GM18507 (cell line): ENCODE measurements around the gene TBCD.
"Not testable (repeated sequence)": the region's sequence is repeated elsewhere in the genome, so short reads cannot be mapped to it uniquely, and the experiment has no call there.

Experiments
- DNase-seq: peaks from one replicate; pipeline ENCODE4 v3.0.0; 2011; ENCODE audit warnings: low read depth; ENCODE audit not compliant: insufficient read length; ENCODE audit errors: extremely low spot score
- FAIRE-seq: peaks from 2 replicates; lab custom pipeline; 2011; peaks lifted over from hg19 to GRCh38; lab: Jason Lieb, UNC

The TBCD gene

GRCh38 chr17:82966415-82966814, 214.6 kb downstream of the TBCD start:
- DNase-seq (no peak), FAIRE-seq (no peak)

DNA sequence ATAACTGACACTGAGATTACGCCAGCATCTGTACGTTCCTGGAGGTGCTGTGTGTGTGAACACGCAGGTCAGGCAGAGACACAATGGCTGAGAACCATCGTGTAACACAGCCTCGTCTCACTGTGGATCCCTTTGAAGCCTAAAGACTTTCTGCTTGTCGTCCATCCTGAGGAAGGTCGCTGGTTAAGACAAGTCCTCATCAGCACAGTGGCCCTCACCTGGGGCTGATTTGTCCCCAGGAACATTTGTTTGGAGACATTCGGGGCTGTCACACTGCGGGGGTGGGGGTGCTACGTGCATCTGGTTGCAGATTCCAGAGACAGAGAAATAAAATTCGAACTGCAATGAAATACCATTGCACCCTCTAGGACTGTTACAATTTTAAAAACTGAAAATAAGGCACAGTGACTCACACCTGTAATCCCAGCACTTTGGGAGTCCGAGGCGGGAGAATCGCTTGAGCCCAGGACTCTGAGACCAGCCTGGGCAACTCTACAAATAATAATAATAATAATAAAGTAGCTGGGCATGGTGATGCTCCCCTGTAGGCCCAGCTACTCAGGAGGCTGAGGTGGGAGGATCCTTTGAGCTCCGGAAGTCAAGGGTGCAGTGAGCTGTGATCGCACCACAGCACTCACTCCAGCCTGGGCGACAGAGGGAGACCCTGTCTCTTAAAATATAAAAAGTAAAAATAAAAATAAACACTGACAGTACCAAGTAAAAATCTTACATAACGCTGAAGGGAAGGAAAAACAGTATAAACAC, 215.6 kb downstream of the TBCD start:
- DNase-seq = no peak
- FAIRE-seq = no peak

DNA sequence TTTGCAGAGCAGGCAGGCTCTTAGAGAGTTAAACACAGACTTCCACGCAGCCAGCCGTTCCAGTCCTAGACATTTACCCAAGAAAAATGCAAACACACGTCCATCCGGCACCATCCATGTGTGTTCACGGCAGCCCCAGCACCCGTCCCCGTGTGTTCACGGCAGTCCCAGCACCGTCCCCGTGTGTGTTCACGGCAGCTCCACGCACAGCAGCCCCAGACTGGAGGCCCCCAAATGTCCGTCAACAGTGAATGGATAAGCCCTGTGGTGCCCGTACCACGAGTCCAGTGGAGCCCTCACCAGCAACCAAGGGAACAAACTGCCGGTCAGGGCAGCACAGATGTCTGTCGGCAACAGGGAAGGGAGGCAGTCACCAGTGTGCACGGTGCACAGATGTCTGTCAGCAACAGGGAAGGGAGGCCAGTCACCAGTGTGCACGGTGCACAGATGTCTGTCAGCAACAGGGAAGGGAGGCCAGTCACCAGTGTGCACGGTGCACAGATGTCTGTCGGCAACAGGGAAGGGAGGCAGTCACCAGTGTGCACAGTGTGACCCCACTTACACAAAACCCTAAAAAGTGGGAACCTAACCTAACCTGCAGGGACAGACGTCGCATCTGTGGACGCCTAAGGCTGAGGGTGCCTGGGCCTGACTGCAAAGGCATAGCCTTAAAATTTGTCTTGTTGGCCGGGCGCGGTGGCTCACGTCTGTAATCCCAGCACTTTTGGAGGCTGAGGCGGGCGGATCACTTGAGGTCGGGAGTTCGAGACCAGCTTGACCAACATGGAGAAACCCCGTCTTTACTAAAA, 216.4 kb downstream of the TBCD start:
- DNase-seq = not testable (repeated sequence)
- peak; percentile 26 for FAIRE-seq

GRCh38 chr17:82970067-82970466, 218.2 kb downstream of the TBCD start:
- DNase-seq = no peak
- no peak for FAIRE-seq

DNA sequence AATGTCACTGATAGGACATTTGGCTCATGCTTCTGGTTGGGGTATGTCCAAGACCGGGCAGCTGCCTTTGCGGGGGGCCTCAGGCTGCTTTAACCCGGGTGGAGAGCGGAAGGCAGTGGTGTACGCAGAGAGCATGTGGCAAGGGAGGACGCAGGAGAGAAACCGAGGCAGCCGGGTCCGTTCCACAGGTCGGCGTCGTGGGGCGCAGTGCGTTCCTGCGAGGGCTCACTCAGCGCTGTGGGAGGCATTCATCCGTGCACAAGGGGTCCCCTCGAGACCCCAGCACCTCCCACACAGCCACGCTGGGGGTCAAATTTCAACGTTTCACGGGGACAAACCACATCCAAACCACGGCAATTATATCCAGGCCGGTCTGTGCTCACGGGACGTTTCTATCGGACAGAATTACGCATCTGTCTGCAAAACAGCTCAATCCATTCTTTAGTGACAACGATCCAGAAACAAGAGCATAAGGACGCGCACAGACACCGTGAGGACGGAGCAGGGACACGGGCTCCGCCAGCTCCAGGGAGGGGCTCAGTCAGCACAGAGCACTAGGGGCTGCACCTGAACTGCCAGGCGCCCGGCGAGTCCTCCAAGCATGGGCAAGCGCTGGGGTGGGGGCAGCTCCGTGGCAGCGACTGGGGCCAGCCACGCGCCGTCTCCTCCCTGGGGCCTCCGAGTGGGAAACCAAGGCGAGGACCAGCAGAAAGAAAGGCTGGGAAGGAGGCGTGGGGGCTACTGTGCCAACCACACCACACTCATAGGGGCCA, 219.1 kb downstream of the TBCD start:
- no peak for DNase-seq
- no peak for FAIRE-seq

GRCh38 chr17:82972836-82973372, 221.0 kb downstream of the TBCD start:
- DNase-seq (no peak), FAIRE-seq (no peak)

GRCh38 chr17:82973456-82974135, 221.7 kb downstream of the TBCD start:
- FAIRE-seq (no peak), DNase-seq (no peak)

- no peak for FAIRE-seq
Observed at GRCh38 chr17:82974136-82974952, 222.5 kb downstream of the TBCD start.

DNA sequence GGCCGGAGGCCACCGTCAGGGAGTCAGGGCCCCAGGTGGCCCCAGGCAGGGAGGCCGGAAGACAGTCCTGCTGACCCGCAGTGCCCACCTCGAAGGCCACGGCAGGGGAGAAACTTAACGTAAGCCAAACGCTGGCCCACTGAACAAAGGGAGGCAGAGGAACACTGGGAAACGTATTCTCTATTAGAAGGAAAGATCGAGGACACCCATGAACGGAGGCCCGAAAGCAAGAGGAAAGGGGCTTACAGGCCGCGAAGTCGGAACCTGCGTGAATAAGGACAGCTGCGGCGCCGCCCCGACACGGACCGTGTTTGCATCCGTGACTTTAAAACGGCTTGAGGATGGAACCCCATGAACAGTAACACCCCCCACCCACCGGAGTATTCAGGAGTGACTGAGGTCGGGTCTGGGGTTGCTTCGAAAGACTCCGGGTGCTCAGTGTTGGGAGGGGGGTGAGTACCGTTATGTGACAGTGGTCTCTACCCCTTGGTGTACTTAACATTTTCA, 225.2 kb downstream of the TBCD start:
- FAIRE-seq (no peak), DNase-seq (no peak)

More at GRCh38 chr17:82974136-82974952, 222.5 kb downstream of the TBCD start:
- no peak for DNase-seq

DNA sequence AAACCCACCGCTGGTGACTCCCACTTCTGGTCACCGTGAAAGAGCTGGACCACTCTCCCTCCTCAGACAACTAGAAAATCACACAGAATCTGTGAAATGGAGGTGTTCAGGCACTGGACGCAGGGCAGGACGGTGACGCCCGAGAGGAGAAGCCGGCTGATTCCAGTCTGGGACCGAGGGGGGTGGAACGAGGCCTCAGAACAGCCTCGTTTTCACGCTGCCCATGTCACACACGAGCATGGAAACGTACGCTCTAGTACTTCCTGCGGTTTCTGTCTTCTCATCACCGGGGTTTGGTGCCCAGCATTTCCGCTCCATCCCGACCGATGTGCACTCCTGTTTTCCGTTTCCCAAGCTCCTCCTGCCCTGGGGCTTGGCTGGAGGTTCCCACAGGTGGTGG, 225.7 kb downstream of the TBCD start:
- FAIRE-seq (no peak), DNase-seq (no peak)

DNA sequence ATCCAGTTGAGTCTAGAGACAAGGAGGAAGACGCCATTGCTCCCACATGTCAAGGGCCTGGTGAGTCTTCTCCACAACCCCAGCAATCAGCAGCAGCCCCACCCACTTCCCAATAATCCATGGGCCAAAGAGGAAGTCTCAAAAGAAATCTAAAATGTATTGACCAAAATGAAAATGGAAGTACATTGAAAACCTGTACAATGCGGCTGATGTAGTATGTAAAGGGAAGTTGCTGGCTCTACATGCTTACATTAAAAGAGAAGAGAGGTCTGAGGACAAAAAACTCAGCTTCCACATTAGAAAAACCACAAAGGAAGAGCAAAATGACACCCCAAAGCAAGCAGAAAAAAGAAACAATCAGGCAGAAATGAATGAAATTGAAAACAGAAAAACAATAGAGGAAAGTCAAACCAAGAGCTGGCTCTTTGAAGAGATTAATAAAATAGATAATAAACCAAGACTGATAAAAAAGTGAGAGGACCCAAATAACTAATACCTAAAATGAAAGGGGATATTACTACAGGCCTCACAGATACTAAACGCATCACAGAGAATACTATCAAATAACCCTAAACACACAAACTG, 227.0 kb downstream of the TBCD start:
- FAIRE-seq (peak; percentile 84), DNase-seq (no peak)

GRCh38 chr17:82979718-82980117, 227.9 kb downstream of the TBCD start:
- FAIRE-seq = no peak
- no peak for DNase-seq

DNA sequence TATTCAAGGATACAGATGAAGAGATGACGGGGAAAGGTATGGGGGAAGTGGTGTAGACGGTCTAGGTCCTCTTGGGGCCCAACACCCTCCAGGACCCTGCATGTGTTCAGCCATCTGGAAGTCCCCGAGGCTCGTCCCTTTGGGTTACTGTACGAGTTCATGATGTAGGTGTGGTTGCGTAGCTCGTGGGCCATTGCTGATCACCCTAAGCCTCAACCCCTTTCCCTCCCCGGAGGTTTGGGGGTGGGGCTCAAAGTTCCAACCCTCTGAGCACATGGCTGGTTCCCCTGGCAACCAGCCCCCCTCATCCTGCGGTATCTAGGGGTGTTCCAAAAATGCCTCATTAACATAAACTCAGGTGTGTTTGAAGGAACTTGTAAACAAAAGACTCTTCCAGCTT, 228.8 kb downstream of the TBCD start:
- DNase-seq (no peak), FAIRE-seq (no peak)

GRCh38 chr17:82981141-82981730, 229.4 kb downstream of the TBCD start:
- FAIRE-seq (no peak), DNase-seq (no peak)

DNA sequence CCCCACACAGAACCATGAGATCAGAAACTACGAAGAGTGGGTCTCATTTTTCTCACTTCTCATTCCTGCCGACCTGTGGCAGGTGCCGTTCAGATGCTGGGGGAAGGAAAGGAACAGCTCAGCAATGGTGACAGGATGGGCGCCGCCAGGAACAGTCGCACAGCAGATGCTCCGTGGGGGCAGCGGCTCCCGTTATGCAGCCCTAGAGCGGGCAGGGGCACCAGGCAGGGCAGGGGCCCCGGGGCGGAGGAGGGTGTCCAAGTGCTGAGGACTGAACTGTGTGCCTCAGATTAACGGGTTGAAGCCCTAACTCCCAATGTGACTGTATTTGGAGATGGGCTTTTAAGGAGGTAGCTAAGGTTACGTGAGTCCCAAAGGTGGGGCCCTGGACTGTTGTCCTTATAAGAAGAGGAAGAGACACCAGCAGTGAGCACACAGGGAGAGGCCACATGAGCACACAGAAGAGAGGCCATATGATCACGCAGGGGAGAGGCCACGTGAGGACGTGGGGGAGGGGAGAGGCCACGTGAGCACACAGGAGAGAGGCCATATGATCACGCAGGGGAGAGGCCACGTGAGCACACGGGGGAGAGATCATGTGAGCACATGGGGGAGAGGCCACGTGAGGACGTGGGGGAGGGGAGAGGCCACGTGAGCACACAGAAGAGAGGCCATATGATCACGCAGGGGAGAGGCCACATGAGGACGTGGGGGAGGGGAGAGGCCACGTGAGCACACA, 231.8 kb downstream of the TBCD start:
- DNase-seq (no peak), FAIRE-seq (no peak)

- DNase-seq, FAIRE-seq: not testable (repeated sequence)
Observed at GRCh38 chr17:82984249-82984617, 232.4 kb downstream of the TBCD start.
